Measurements from ENCODE around the gene KCP. TPM values are rescaled to one million over a fixed set of nuclear protein-coding genes. Genes with fewer than 3 reads are reported as not detected.

Gene KCP
- total RNA-seq, 2 experiments from 2014 or later = 1.4 to 2.3 TPM

DNA sequence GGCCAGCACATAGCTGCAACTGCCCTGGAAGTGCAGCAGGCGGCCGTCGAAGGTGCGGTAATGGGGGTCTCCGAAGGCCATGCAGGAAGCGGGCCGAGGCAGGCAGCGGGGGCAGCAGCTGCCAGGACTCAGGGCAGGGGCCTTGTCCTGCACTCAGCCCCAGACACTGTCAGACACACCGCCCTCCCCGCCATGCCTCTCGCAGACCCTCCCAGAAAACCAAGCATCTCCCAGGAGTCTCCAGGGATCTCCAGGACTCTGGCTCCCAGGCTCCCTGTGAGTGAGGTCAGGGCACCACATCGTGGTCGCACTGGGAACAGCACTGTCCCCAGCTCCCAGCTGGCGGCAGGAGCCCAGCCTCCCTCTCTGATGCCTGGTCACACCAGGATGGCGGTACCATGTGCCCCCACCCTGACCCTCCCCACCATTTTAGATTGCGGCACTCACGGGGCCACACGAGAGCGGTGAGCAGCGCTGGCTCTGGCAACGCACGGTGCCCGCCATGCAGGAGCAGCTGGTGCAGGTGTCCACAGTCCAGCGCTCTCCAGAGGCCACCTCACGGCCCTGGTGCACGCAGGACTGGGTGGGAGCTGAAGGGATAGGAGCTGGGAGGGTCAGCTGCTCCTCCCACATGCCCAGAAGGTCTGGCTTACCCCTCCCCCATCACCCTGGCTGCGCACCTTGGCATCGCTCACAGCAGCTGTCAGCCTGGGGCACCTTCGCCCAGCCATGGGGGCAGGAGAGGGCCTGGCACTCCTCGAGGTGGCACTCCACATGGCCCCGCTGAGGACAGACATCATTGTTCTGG, 30.4 kb downstream of the KCP start:
- CTCF ChIA-PET (ENCODE audit: unreplicated experiment) = no interaction called here
- Histone ChIP-seq H3K36me3 (ENCODE audit: insufficient read depth, low read length) (no peaks in the 10 kb centered on the region), H3K4me2 (ENCODE audit: low read length) (no peak overlapping the region), H3K9me3 (ENCODE audit: low read length) (no peaks in the 10 kb centered on the region), H4K20me1 (ENCODE audit: insufficient read depth, low read length) (no peaks in the 10 kb centered on the region), H3K4me3 (ENCODE audit: low read depth, low read length, poor library complexity, severe bottlenecking) (no peak overlapping the region), H3K9me2 (ENCODE audit: insufficient read depth, low read length) (no peaks in the 10 kb centered on the region), H2AFZ (ENCODE audit: low read length) (no peak overlapping the region), H3K4me1 (ENCODE audit: insufficient read depth, low read length, poor library complexity, severe bottlenecking) (peaks cover 8% of the 10 kb centered on the region), H3K27ac (ENCODE audit: low read depth, low read length, poor library complexity, severe bottlenecking) (no peak overlapping the region), H3K79me2 (ENCODE audit: insufficient read depth, low read depth, low read length) (no peaks in the 10 kb centered on the region)
- no TSS peak for BruUV-seq (replicated peaks)
- POLR2A ChIA-PET = interaction anchor here (0.7 to 0.9 kb wide), 2 partner anchors 9 to 252 kb away, joined by 3 to 5 read pairs; no protein-coding TSS in a partner anchor
- intact Hi-C loops (cut with micrococcal nuclease; ENCODE audit: unreplicated experiment) = loop anchor here (5.0 kb wide), 1 partner anchor 88 kb away; the partner anchor contains the start of gene CCDC136
- TF ChIP-seq EZH2phosphoT487 (IDR thresholded peaks at IDR 0.05; ENCODE audit: borderline replicate concordance, low read depth, low read length) = no peak
- TF ChIP-seq CTCF (conservative IDR thresholded peaks at IDR 0.05; ENCODE audit: low read length) = no peak
- DNase-seq (ENCODE audit: low spot score) = no peak

DNA sequence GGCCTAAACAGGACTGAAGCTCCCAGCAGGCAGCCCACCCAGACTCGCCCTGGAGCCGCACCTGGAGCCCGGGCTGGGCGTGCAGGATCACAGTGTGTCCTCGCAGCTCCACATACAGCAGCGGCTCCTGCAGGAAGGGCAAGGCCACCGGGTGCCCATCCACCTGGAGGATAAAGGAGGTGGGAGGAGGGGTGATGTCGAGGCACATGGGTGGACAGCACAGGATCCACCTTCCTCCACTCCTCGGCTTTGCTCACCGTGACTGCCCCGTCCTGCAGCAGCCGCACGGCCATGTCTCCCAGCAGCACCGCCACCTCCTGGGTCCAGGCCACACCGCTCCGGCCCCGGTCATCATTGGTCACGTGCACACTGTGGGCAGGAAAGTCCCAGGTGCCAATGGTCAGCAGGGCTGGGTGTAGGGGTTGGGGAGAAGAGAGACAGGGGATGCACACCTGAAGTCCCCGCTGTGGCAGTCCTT, 31.0 kb downstream of the KCP start:
- no peak overlapping the region for H3K4me2 ChIP-seq (ENCODE audit: low read length)
- no peak for DNase-seq (ENCODE audit: low spot score)
- no TSS peak for BruUV-seq (replicated peaks)
- H3K4me3 ChIP-seq (ENCODE audit: low read depth, low read length, poor library complexity, severe bottlenecking) = no peak overlapping the region
- no peaks in the 10 kb centered on the region for H4K20me1 ChIP-seq (ENCODE audit: insufficient read depth, low read length)
- ChIA-PET POLR2A (no interaction called here), CTCF (ENCODE audit: unreplicated experiment) (no interaction called here)
- intact Hi-C loops (cut with micrococcal nuclease; ENCODE audit: unreplicated experiment) = no loop called here
- H3K36me3 ChIP-seq (ENCODE audit: insufficient read depth, low read length) = no peaks in the 10 kb centered on the region
- peaks cover 8% of the 10 kb centered on the region for H3K4me1 ChIP-seq (ENCODE audit: insufficient read depth, low read length, poor library complexity, severe bottlenecking)
- H3K9me3 ChIP-seq (ENCODE audit: low read length) = no peaks in the 10 kb centered on the region
- H3K9me2 ChIP-seq (ENCODE audit: insufficient read depth, low read length) = no peaks in the 10 kb centered on the region
- no peak overlapping the region for H2AFZ ChIP-seq (ENCODE audit: low read length)
- no peak for TF ChIP-seq EZH2phosphoT487 (IDR thresholded peaks at IDR 0.05; ENCODE audit: borderline replicate concordance, low read depth, low read length)
- TF ChIP-seq CTCF (conservative IDR thresholded peaks at IDR 0.05; ENCODE audit: low read length) = no peak
- H3K27ac ChIP-seq (ENCODE audit: low read depth, low read length, poor library complexity, severe bottlenecking) = no peak overlapping the region
- H3K79me2 ChIP-seq (ENCODE audit: insufficient read depth, low read depth, low read length) = no peaks in the 10 kb centered on the region
